Karpas-422 (cell line): Measurements from ENCODE around the gene AR. TPM values are rescaled to one million over a fixed set of nuclear protein-coding genes. Genes with fewer than 3 reads are reported as not detected.

Source experiments
- DNase-seq: peaks from one replicate; pipeline ENCODE4 v3.0.0-alpha.2; 2015
- H2AFZ ChIP-seq: fragments of 200-600 bp; sonication (generic); 2 replicates; pipeline ENCODE4 v1.6.1; 2014; ENCODE audit warnings: antibody characterized with exemption, low read length, mixed read lengths
- H3K27ac ChIP-seq: fragments of 200-600 bp; sonication (generic); 2 replicates; pipeline ENCODE4 v1.5.1; 2014; ENCODE audit warnings: mild to moderate bottlenecking, low read length, moderate library complexity
- H3K27me3 ChIP-seq: fragments of 200-600 bp; sonication (generic); 2 replicates; pipeline ENCODE4 v1.6.1; 2014; ENCODE audit warnings: low read length, mixed read lengths
- H3K36me3 ChIP-seq: fragments of 200-600 bp; sonication (generic); 2 replicates; pipeline ENCODE4 v1.6.1; 2014; ENCODE audit warnings: low read length, mixed read lengths; ENCODE audit not compliant: insufficient read depth
- H3K4me1 ChIP-seq: fragments of 200-600 bp; sonication (generic); 2 replicates; pipeline ENCODE4 v1.6.1; 2014; ENCODE audit warnings: mild to moderate bottlenecking, low read length, mixed read lengths
- H3K4me2 ChIP-seq: fragments of 200-600 bp; sonication (generic); 2 replicates; pipeline ENCODE4 v1.6.1; 2014; ENCODE audit warnings: low read length, low read depth, mild to moderate bottlenecking; ENCODE audit not compliant: poor library complexity, severe bottlenecking
- H3K4me3 ChIP-seq: fragments of 200-600 bp; sonication (generic); 2 replicates; pipeline ENCODE4 v1.5.1; 2014; ENCODE audit warnings: mild to moderate bottlenecking, antibody characterized with exemption, low read length, mixed read lengths
- H3K79me2 ChIP-seq: fragments of 200-600 bp; sonication (generic); 2 replicates; pipeline ENCODE4 v1.6.1; 2014; ENCODE audit warnings: mild to moderate bottlenecking, low read length, mixed read lengths
- H3K9ac ChIP-seq: fragments of 200-600 bp; sonication (generic); 2 replicates; pipeline ENCODE4 v1.6.0; 2014; ENCODE audit warnings: low read length
- H3K9me2 ChIP-seq: fragments of 200-600 bp; sonication (generic), shearing (Covaris generic); replicated peaks from 2 replicates; pipeline ENCODE4 v1.6.0; 2014; ENCODE audit warnings: mild to moderate bottlenecking, low read length, moderate library complexity; ENCODE audit not compliant: insufficient read depth
- H3K9me3 ChIP-seq: fragments of 300-700, 200-600 bp; sonication (generic); 2 replicates; pipeline ENCODE4 v1.6.1; 2014; ENCODE audit warnings: low read length, mixed read lengths
- H4K20me1 ChIP-seq: fragments of 200-600 bp; sonication (generic); 2 replicates; pipeline ENCODE4 v1.6.1; 2014; ENCODE audit warnings: mild to moderate bottlenecking, antibody characterized with exemption, low read length, low read depth; ENCODE audit not compliant: insufficient read depth
- total RNA-seq: library from RNA; depleted of rRNA; stranded (reverse); fragments of >200 nt; shearing (Covaris generic); gene quantifications from 2 replicates; pipeline ENCODE4 v1.2.3, GENCODE V29; 2014; ENCODE audit warnings: low replicate concordance

The AR gene
- total RNA-seq, 1 experiment from 2014 or later = 1.5 TPM

DNA sequence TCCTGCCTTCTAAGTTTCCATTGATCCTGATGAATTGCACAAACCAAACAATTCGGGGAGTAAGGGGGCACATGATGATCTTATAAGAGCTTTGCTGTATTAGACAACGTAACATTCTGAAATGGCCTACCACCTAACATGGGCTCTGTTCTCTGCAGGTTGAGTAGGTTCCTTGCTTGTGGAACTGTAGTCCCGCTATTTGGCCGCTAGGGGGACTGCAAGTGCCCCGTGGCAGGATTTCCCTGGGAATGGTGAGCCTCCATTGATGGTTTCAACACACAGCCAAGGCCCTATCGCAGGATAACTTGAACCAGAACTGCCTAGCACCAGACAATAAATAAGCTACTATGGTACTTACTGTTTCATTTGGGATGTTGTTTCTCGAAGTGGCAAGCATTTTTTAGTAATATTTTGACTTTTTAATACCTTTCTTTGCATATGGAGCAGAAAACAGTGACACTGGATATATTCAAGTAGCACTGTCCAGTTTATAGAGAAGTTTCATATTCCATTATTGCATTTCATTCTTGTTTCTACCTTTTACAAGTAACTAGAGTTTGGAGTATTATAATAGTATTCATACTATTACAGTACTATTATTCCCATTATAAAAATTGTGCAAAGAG, 11.9 kb downstream of the AR start:
- no peak overlapping the region for H3K9ac ChIP-seq
- no peaks in the 10 kb centered on the region for H4K20me1 ChIP-seq
- no peak overlapping the region for H2AFZ ChIP-seq
- no peaks in the 10 kb centered on the region for H3K27me3 ChIP-seq
- H3K4me1 ChIP-seq = no peaks in the 10 kb centered on the region
- H3K36me3 ChIP-seq = no peaks in the 10 kb centered on the region
- H3K4me2 ChIP-seq = no peak overlapping the region
- H3K27ac ChIP-seq = no peak overlapping the region
- H3K4me3 ChIP-seq = no peak overlapping the region
- no peaks in the 10 kb centered on the region for H3K79me2 ChIP-seq
- H3K9me3 ChIP-seq = 0 out of 2 replicates have a peak, but pooled peaks cover 7% of the 10 kb centered on the region
- DNase-seq = peak; percentile 71
- no peaks in the 10 kb centered on the region for H3K9me2 ChIP-seq

DNA sequence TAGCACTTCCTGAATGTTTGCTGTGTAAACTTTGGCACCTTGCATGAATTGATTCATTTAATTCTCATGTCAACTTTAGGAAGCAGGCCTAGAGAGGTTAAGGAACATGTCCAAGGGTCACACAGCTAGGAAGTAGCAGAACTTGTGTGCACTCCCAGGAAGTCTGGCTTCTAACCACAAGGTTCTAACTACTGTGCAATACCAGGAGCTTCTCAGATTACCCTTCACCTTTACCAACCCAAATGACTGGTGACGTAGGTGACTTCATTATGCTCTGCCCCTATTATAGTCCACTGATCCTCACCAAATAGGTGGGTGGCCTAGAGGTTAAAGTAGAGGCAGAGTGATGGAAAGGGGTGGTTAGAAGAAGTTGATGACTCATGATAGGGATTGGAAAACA, 14.4 kb downstream of the AR start:
- H4K20me1 ChIP-seq = no peaks in the 10 kb centered on the region
- no peak overlapping the region for H2AFZ ChIP-seq
- no peak overlapping the region for H3K9ac ChIP-seq
- H3K36me3 ChIP-seq = no peaks in the 10 kb centered on the region
- H3K9me3 ChIP-seq = 0 out of 2 replicates have a peak, but pooled peaks cover 4% of the 10 kb centered on the region
- H3K27me3 ChIP-seq = no peaks in the 10 kb centered on the region
- no peak for DNase-seq
- no peaks in the 10 kb centered on the region for H3K4me1 ChIP-seq
- H3K27ac ChIP-seq = no peak overlapping the region
- H3K4me2 ChIP-seq = no peak overlapping the region
- H3K4me3 ChIP-seq = no peak overlapping the region
- no peaks in the 10 kb centered on the region for H3K79me2 ChIP-seq
- H3K9me2 ChIP-seq = no peaks in the 10 kb centered on the region

DNA sequence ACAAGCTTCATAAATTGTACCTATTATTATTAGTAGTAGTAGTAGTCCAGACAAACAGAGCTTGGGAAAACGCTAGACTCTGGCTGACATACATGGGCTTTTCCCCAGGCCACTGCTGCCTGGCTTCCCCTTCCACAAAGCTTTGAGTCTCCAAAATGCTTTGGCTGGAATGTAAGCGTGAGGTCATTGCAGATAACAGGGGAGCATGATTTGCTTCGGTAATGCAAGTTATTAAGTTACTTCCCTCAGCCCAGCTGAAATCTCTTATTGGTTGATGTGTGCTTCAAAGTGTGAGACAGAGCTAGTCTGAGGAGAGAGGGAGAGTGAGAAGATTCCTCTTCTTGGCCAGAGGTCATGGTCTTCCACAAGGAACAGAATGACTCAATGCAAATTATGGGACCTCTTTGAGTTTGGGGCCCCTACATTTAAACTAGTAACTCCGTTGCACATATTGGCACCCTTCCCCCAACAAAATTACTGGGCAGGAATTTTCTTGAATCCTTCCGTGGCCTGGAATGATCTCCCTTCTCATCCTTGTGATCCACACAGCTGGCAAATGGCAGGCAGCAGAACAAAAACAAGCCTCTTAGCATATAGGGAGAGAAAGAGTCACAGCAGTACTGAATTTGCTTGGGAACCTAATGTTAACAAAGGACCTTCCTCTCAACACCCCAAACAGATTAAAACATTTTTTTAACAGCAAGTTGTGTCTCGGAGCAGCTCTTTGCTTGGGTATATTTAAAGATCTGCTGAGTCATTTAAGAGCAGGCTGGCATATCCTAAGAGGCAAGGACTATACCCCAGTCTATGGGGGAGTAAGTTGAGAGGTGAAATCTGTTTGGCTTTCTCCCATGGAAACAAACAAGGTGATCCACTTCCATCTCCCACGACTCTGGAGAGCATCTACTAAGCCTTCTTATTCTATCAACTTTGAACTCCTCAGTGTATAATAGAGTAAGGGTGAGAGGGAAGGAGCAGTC, 19.9 kb downstream of the AR start:
- Histone ChIP-seq H3K27me3 (no peaks in the 10 kb centered on the region), H3K27ac (no peak overlapping the region), H2AFZ (no peak overlapping the region), H3K9ac (no peak overlapping the region), H3K4me3 (no peak overlapping the region), H4K20me1 (no peaks in the 10 kb centered on the region), H3K36me3 (no peaks in the 10 kb centered on the region), H3K79me2 (no peaks in the 10 kb centered on the region), H3K9me2 (no peaks in the 10 kb centered on the region), H3K9me3 (no peaks in the 10 kb centered on the region), H3K4me2 (no peak overlapping the region), H3K4me1 (no peaks in the 10 kb centered on the region)
- DNase-seq = no peak

DNA sequence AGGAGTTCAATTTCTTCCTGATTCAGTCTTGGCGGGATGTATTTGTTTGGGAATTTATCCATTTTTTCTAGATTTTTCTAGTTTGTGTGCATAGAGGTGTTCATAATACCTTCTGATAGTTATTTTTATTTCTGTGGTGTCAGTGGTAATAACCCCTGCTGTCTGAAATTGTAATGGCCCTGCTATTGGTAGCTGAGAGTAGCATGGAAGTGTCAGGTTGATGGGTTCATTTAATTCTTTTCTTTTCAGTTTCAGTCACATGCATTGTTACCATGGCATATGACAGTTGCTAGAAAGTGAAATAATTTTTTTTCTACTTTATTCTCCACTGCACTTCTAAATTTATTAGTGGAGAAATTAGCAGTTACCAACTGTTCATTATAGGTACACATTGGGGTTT, 20.7 kb downstream of the AR start:
- Histone ChIP-seq H4K20me1 (no peaks in the 10 kb centered on the region), H3K27me3 (no peaks in the 10 kb centered on the region), H2AFZ (no peak overlapping the region), H3K4me2 (no peak overlapping the region), H3K9ac (no peak overlapping the region), H3K36me3 (no peaks in the 10 kb centered on the region), H3K9me3 (no peaks in the 10 kb centered on the region), H3K4me1 (no peaks in the 10 kb centered on the region), H3K9me2 (no peaks in the 10 kb centered on the region), H3K27ac (no peak overlapping the region), H3K79me2 (no peaks in the 10 kb centered on the region), H3K4me3 (no peak overlapping the region)
- no peak for DNase-seq

DNA sequence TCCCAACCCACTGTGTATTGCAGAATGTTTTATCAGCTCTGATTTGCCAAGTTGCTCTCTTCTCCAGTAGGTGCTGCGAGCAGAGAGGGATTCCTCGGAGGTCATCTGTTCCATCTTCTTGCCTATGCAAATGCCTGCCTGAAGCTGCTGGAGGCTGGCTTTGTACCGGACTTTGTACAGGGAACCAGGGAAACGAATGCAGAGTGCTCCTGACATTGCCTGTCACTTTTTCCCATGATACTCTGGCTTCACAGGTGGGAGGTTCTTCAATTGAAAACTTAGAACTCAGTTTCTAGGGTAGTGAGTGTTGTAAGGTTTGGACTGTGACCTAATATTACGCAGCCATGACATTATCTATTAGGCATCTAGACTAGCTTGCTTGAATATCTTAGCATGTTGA, 24.9 kb downstream of the AR start:
- H3K9ac ChIP-seq = no peak overlapping the region
- H4K20me1 ChIP-seq = no peaks in the 10 kb centered on the region
- no peak overlapping the region for H3K4me2 ChIP-seq
- H2AFZ ChIP-seq = no peak overlapping the region
- no peaks in the 10 kb centered on the region for H3K27me3 ChIP-seq
- no peaks in the 10 kb centered on the region for H3K9me3 ChIP-seq
- H3K27ac ChIP-seq = no peak overlapping the region
- no peaks in the 10 kb centered on the region for H3K79me2 ChIP-seq
- H3K4me3 ChIP-seq = no peak overlapping the region
- H3K9me2 ChIP-seq = no peaks in the 10 kb centered on the region
- H3K4me1 ChIP-seq = no peaks in the 10 kb centered on the region
- H3K36me3 ChIP-seq = no peaks in the 10 kb centered on the region
- DNase-seq = no peak

DNA sequence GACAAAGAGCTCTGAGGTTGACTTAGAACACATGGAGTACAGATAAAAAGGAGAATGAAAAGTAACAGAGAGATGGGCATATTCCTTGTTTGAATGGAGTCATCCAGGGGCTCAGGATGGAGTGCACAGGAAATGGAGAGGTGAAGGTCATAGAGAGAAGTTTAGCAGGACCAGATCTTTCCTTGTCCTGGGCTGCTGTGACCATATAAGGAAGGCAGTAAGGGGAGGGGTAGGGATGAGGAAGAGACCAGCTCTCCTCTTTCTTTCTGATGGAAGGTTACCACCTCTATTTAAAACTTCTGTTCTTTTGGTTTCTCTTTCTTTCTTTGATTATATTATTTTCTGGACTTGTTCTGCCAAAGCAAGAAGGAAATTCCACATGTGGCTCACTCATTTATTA, 27.0 kb downstream of the AR start:
- H3K27me3 ChIP-seq = no peaks in the 10 kb centered on the region
- no peaks in the 10 kb centered on the region for H3K9me3 ChIP-seq
- no peak overlapping the region for H3K9ac ChIP-seq
- H3K79me2 ChIP-seq = no peaks in the 10 kb centered on the region
- H3K36me3 ChIP-seq = no peaks in the 10 kb centered on the region
- no peak overlapping the region for H3K4me3 ChIP-seq
- H4K20me1 ChIP-seq = no peaks in the 10 kb centered on the region
- H3K4me2 ChIP-seq = no peak overlapping the region
- DNase-seq = no peak
- H3K4me1 ChIP-seq = no peaks in the 10 kb centered on the region
- H3K27ac ChIP-seq = no peak overlapping the region
- no peaks in the 10 kb centered on the region for H3K9me2 ChIP-seq
- H2AFZ ChIP-seq = no peak overlapping the region

DNA sequence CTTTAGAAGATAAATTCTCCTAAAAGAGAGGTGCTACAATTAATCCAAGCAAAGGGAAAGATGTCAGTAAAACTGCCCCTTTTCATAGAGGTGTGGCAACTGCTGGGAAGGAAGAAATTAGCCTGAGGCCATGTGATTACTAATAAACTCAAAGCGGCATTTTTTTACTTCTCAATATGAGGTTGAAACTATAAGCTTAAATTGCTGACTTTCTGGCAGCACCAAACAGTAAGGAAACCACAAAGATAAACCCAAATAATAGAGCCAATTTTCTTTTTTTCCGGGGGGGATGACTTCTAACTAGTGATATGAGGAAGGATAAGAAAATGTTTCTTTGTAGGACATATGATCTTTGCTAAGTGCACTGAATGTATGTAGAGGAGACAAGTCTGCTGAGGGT, 30.9 kb downstream of the AR start:
- Histone ChIP-seq H3K27me3 (no peaks in the 10 kb centered on the region), H4K20me1 (no peaks in the 10 kb centered on the region), H3K4me1 (no peaks in the 10 kb centered on the region), H3K79me2 (no peaks in the 10 kb centered on the region), H3K9me3 (no peaks in the 10 kb centered on the region), H2AFZ (no peak overlapping the region), H3K27ac (no peak overlapping the region), H3K9ac (no peak overlapping the region), H3K36me3 (no peaks in the 10 kb centered on the region), H3K4me3 (no peak overlapping the region), H3K9me2 (no peaks in the 10 kb centered on the region), H3K4me2 (no peak overlapping the region)
- no peak for DNase-seq

DNA sequence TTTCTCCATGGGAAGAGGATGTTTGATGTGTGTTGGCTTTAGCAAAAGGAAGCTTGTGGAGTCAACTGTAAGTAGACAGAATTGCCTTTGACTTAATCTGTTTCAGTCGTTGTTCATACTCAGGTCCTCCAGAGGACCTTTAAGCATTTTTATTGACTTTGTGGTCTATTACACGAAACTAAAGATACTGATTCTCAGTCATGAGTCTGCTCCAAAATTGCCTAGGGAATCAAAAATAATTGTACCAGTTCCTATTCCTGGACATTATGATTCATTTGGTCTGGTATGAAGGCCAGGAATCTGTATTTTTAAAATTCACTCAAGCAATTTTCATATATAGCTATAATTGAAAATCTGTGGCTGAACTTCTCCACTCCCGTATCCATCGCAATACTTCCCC, 38.6 kb downstream of the AR start:
- Histone ChIP-seq H3K4me2 (no peak overlapping the region), H3K79me2 (no peaks in the 10 kb centered on the region), H3K36me3 (no peaks in the 10 kb centered on the region), H3K4me1 (no peaks in the 10 kb centered on the region), H3K9me3 (no peaks in the 10 kb centered on the region; the same call in 1 of the 2 replicates), H3K9ac (no peak overlapping the region), H3K4me3 (no peak overlapping the region), H3K9me2 (no peaks in the 10 kb centered on the region), H4K20me1 (no peaks in the 10 kb centered on the region), H3K27me3 (no peaks in the 10 kb centered on the region), H3K27ac (no peak overlapping the region), H2AFZ (no peak overlapping the region)
- DNase-seq = no peak
